HL-60/S4 (cell line): ENCODE results near the gene HGFAC.

Source experiments
- in situ Hi-C: fragments of 300-500 bp; cut with MboI; formaldehyde crosslinking; loops from 2 replicates; pipeline ENCODE4 v1.14.3; 2022; ENCODE audit warnings: low sequenced_read_pairs

HGFAC gene

DNA sequence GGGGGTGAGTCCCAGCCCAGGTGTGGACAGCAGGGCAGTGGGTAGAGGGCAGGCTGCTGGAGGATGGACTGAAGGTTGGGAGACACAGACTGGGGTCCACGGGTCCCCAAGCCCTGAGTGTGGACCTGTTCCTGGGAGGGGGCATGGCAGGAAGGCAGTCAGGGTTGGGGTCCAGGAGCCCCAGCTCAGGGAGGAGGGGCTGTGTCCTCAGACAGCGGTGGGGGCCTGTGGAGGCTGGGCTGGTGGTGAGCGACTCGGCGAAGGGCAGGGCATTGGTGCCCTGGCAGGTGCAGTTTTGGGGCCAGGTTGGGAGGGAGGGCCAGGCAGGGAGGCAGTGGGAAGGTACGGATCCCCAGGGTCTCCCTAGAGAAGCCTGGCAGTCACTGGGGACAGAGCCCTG, 55.3 kb downstream of the HGFAC start:
- in situ Hi-C loops, result no loop called here

DNA sequence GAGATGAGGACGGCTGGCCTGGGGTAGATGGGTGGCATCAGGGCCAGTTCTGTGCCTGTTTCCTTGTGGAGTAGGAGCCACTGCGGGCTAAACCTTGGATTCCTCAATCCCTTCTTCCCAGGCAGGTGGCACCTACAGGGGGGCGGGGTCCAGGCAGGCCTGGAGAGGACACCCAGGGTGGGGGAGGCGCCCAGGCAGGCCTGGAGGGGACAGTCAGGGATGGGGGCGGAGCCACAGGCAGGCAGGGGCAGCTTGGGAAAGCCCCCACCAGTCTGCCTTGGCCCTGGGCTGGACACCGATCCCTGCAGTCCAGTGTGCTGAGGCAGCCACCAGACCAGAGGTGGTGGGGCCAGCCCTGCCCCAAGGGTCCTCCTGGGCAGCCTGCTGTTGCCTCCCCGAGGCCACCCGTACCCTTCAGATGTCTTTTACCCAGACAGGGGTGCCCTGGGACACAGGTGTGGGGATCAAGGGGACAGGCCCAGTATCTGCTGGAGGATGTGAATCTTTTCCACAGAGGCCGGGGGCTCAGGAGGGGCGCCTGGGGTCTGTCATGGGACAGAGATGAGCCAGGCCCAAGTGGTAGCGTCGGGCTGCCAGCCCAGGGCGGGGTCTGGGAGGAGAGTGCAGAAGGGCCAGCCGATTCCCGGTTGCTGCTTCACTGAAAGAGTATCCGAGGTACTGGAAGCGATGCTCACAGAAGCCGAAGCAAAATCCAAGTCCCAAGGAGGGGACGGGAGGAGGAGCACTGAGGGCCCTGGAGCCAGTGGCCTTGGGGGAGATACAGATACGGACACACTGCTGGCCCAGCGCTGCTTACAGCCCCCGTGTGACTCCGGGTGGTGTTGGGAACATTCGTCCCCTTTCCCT, 56.0 kb downstream of the HGFAC start:
- in situ Hi-C loops, result no loop called here

DNA sequence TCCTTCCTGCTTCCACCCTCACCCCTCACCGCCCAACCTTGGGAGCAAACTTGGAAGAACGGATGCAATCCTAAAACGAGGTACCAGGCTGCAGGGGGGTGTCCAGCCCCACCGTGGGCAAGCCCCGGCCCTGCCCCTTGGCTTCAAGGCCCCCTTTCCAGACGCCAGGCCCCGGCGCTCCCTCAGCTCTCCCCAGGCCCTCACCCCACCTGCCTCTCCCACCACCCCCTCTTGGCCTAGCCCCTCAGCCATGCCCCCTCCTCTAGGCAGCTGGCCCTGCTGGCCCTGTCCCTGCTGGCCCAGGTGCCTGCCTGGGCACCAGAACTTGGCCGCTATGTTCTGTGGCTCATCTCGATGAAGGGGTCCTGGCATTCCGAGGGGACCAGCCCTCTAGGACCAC, 56.6 kb downstream of the HGFAC start:
- in situ Hi-C loops, result no loop called here
